ENCODE results near the gene BAIAP2. TPM values are rescaled to one million over a fixed set of nuclear protein-coding genes. Genes with fewer than 3 reads are reported as not detected.

BAIAP2 gene
- total RNA-seq, 1 donor from 2014 or later, result 6.8 TPM

DNA sequence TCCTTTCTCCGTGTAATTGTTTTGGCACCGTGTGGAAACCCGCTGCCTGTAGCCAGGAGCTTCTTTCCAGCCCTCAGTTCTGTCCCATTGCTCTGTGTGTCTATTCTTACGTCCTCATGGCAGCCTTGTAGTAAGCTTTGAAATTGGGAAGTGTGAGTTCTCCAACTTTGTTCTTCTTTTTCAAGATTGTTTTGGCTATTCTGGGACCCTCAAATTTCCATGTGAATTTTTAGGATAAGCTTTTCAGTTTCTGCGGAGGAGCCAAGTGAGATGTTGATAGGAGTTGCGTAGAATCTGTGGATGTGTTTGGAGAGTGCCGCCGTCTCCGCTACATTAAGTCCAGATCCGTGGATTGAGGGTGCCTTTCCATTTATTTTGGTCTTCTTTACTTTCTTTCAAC is 28.1 kb upstream of the BAIAP2 start:
- peaks cover 11% of the 10 kb centered on the region for H3K4me1 Mint-ChIP-seq
- POLR2A ChIA-PET, result no interaction called here
- TF ChIP-seq, protein P1, sequence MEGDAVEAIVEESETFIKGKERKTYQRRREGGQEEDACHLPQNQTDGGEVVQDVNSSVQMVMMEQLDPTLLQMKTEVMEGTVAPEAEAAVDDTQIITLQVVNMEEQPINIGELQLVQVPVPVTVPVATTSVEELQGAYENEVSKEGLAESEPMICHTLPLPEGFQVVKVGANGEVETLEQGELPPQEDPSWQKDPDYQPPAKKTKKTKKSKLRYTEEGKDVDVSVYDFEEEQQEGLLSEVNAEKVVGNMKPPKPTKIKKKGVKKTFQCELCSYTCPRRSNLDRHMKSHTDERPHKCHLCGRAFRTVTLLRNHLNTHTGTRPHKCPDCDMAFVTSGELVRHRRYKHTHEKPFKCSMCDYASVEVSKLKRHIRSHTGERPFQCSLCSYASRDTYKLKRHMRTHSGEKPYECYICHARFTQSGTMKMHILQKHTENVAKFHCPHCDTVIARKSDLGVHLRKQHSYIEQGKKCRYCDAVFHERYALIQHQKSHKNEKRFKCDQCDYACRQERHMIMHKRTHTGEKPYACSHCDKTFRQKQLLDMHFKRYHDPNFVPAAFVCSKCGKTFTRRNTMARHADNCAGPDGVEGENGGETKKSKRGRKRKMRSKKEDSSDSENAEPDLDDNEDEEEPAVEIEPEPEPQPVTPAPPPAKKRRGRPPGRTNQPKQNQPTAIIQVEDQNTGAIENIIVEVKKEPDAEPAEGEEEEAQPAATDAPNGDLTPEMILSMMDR (IDR thresholded peaks at IDR 0.05), result no peak
- CTCF ChIA-PET, result no interaction called here
- ATAC-seq (ENCODE audit: low read depth) (no peak), DNase-seq (no peak)
- no peak overlapping the region for H3K27ac Mint-ChIP-seq
- H3K9me3 Mint-ChIP-seq, result peaks cover 6% of the 10 kb centered on the region
- peaks cover 16% of the 10 kb centered on the region for H3K27me3 Mint-ChIP-seq
- intact Hi-C loops (cut with micrococcal nuclease), result no loop called here
- H3K4me3 Mint-ChIP-seq, result no peak overlapping the region
- peaks cover 3% of the 10 kb centered on the region for H3K36me3 Mint-ChIP-seq (ENCODE audit: low read depth)

DNA sequence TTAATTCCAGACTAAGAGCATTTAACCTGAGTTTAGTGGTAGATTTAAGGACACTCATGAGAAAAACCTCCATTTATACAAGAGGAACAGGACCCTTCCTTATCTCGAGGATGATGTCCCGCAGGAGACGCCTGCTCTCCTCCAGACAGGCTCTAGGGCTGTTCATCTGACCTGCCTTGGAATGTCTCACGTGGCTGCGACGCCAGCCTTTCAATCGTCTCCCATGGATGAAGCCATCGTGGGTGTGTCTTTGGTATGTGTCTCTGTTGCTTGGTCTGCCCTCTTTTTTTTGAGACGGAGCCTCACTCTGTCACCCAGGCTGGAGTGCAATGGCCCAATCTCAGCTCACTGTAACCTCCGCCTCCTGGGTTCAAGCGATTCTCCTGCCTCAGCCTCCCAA is 26.8 kb upstream of the BAIAP2 start:
- TF ChIP-seq, protein P1 (IDR thresholded peaks at IDR 0.05), result no peak

DNA sequence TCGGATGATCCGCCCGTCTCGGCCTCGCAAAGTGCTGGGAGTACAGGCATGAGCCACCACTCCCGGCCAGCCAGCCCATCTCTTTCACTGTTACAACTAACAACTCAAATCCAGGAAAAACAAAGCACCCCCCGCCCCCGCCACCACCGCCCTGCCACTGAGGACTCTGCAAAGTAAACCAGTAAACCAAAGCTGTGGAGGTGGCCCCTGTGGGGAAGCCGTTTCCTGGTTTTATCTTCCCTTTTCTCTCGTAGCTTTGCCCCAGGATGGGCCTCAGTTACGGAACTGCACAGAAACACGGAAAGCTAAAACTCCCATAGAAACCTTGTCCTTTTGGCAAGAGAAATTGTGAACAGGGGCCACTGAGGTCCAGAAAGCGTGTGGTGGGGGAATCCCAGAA is 25.8 kb upstream of the BAIAP2 start:
- Mint-ChIP-seq H3K36me3 (ENCODE audit: low read depth) (peaks cover 3% of the 10 kb centered on the region), H3K27ac (no peak overlapping the region), H3K27me3 (peaks cover 8% of the 10 kb centered on the region), H3K4me3 (no peak overlapping the region), H3K4me1 (peaks cover 5% of the 10 kb centered on the region), H3K9me3 (peaks cover 6% of the 10 kb centered on the region)
- no peak for DNase-seq
- intact Hi-C loops (cut with micrococcal nuclease), result no loop called here
- TF ChIP-seq, protein P1 (IDR thresholded peaks at IDR 0.05), result no peak
- POLR2A ChIA-PET, result no interaction called here
- no peak for ATAC-seq (ENCODE audit: low read depth)
- CTCF ChIA-PET, result no interaction called here

More for the DNA sequence above, 26.8 kb upstream of the BAIAP2 start:
- no peak overlapping the region for H3K4me3 Mint-ChIP-seq
- no peak overlapping the region for H3K27ac Mint-ChIP-seq
- POLR2A ChIA-PET, result interaction anchor here (0.8 kb wide), 1 partner anchor 760 kb away, joined by 3 read pairs; no protein-coding TSS in a partner anchor
- no peak for ATAC-seq (ENCODE audit: low read depth)
- peaks cover 6% of the 10 kb centered on the region for H3K9me3 Mint-ChIP-seq
- DNase-seq, result no peak
- H3K4me1 Mint-ChIP-seq, result peaks cover 11% of the 10 kb centered on the region
- intact Hi-C loops (cut with micrococcal nuclease), result no loop called here
- peaks cover 3% of the 10 kb centered on the region for H3K36me3 Mint-ChIP-seq (ENCODE audit: low read depth)
- CTCF ChIA-PET, result no interaction called here
- peaks cover 14% of the 10 kb centered on the region for H3K27me3 Mint-ChIP-seq

DNA sequence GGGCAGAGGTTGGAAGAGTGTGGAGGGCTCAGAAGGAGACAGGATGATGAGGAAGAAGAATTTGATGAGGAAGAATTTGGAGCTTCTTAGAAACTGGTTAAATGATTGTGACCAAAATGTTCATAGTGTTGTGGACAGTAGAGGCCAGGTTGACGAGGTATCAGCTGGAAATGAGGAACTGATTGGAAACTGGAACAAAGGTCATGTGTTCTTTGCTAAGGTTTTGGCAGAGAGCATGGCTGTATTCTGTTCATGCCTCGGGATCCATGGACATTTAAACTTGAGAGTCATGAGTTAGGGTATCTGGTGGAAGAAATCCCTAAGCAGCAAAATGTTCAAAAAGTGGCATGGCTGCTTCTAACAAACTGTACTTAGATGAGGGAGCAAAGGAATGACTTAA is 24.0 kb upstream of the BAIAP2 start:
- Mint-ChIP-seq H3K9me3 (peaks cover 6% of the 10 kb centered on the region), H3K36me3 (ENCODE audit: low read depth) (peaks cover 3% of the 10 kb centered on the region), H3K27me3 (peaks cover 3% of the 10 kb centered on the region), H3K4me1 (no peaks in the 10 kb centered on the region), H3K27ac (no peak overlapping the region), H3K4me3 (no peak overlapping the region)
- ATAC-seq (ENCODE audit: low read depth) (no peak), DNase-seq (no peak)
- TF ChIP-seq, protein P1 (IDR thresholded peaks at IDR 0.05), result no peak
- POLR2A ChIA-PET, result no interaction called here
- CTCF ChIA-PET, result no interaction called here
- intact Hi-C loops (cut with micrococcal nuclease), result no loop called here

DNA sequence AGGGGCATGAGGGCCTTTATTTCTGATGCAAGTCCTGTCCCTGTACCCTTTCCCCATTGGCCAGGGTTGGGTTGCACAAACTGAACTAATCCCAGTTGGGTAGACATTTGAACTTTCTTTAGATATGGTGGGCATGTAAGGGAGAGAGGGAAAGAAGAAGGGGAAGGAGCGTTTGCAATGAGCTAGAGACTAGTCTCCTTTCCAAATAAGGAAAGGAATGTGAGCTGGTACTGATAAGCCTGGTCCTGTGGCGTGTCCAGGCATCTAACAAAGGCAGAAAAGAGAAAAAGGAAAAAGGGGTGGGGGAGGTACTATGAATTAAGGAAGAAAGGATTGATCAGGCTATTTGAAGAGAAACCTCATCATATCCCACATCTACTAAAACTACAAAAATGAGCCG is 23.0 kb upstream of the BAIAP2 start:
- intact Hi-C loops (cut with micrococcal nuclease), result no loop called here
- Mint-ChIP-seq H3K4me3 (no peak overlapping the region), H3K27me3 (no peaks in the 10 kb centered on the region), H3K36me3 (ENCODE audit: low read depth) (peaks cover 3% of the 10 kb centered on the region), H3K4me1 (no peaks in the 10 kb centered on the region), H3K9me3 (peaks cover 8% of the 10 kb centered on the region), H3K27ac (no peak overlapping the region)
- ChIA-PET CTCF (interaction anchor here (1.0 kb wide), 1 partner anchor 12 kb away, joined by 5 read pairs; no protein-coding TSS in a partner anchor), POLR2A (interaction anchor here (0.6 to 0.7 kb wide), 2 partner anchors 54 to 813 kb away, joined by 3 read pairs; no protein-coding TSS in a partner anchor)
- no peak for DNase-seq
- TF ChIP-seq, protein P1 (IDR thresholded peaks at IDR 0.05), result no peak
- ATAC-seq (ENCODE audit: low read depth), result no peak

Measured in activated B cell treated with CpG ODN at 0.5 μM for 24 hours (primary cell).